Large intestine (tissue), 3 donors: ENCODE data around the gene RSPH6A. TPM values are rescaled to one million over a fixed set of nuclear protein-coding genes. Genes with fewer than 3 reads are reported as not detected.

ENCODE experiments used
- DNase-seq, 2 donors: peaks; one replicate each; pipeline versions ENCODE4 v3.0.0 to v3.0.0-alpha.2; 2013
- H3K27ac ChIP-seq: one replicate; pipeline ENCODE4 v1.5.1; 2013; ENCODE audit warnings: low read length
- H3K27me3 ChIP-seq: 2 replicates; pipeline ENCODE4 v1.6.1; 2013; ENCODE audit warnings: low read length; ENCODE audit not compliant: control insufficient read depth, insufficient read depth
- H3K36me3 ChIP-seq: 2 replicates; pipeline ENCODE4 v1.6.1; 2013; ENCODE audit warnings: low read length; ENCODE audit not compliant: control insufficient read depth, insufficient read depth
- H3K4me1 ChIP-seq: one replicate; pipeline ENCODE4 v1.6.1; 2013; ENCODE audit warnings: low read length; ENCODE audit not compliant: control insufficient read depth, insufficient read depth
- H3K4me3 ChIP-seq: one replicate; pipeline ENCODE4 v1.5.1; 2013; ENCODE audit warnings: low read length
- H3K9me3 ChIP-seq: one replicate; pipeline ENCODE4 v1.6.1; 2013; ENCODE audit warnings: mild to moderate bottlenecking, low read depth, low read length, moderate library complexity; ENCODE audit not compliant: control insufficient read depth
- WGBS: methylation state at CpG from one replicate; pipeline ENCODE4 v1.1.5; 2013; ENCODE audit warnings: low lambda C conversion rate; ENCODE audit not compliant: insufficient coverage; 5-methylcytosine and 5-hydroxymethylcytosine counted together
- polyA plus RNA-seq: library from polyadenylated mRNA; unstranded; fragments of 120-200 nt; gene quantifications from one replicate; pipeline ENCODE4 v1.2.1, GENCODE V29; 2013

The RSPH6A gene
- polyA plus RNA-seq, 1 donor, result 0.01 TPM

GRCh38 chr19:45770192-45771101, 44.7 kb downstream of the RSPH6A start:
- H3K4me1 ChIP-seq, result peaks cover 59% of the 10 kb centered on the region
- peak overlapping the region; percentile 98 for H3K27ac ChIP-seq
- peak; percentile 97 to 99 for DNase-seq
- peak overlapping the region; percentile 68 for H3K4me3 ChIP-seq
- peaks cover 9% of the 10 kb centered on the region for H3K9me3 ChIP-seq
- no CpG with 5 or more reads among the region's 79 CpGs for WGBS
- peaks cover 6% of the 10 kb centered on the region for H3K36me3 ChIP-seq
- H3K27me3 ChIP-seq, result no peaks in the 10 kb centered on the region

GRCh38 chr19:45769821-45770191, 45.3 kb downstream of the RSPH6A start:
- no CpG with 5 or more reads among the region's 28 CpGs for WGBS
- H3K4me3 ChIP-seq, result peak overlapping the region; percentile 68
- DNase-seq, result peak in 1 of 2 donors; percentile 76
- H3K36me3 ChIP-seq, result peaks cover 11% of the 10 kb centered on the region
- H3K27ac ChIP-seq, result peak overlapping the region; percentile 98
- H3K27me3 ChIP-seq, result no peaks in the 10 kb centered on the region
- peaks cover 55% of the 10 kb centered on the region for H3K4me1 ChIP-seq
- H3K9me3 ChIP-seq, result peaks cover 9% of the 10 kb centered on the region

- Histone ChIP-seq H3K4me1 (peaks cover 55% of the 10 kb centered on the region), H3K27ac (peak within 1 kb of the TSS; percentile 98), H3K36me3 (peaks cover 11% of the 10 kb centered on the region), H3K4me3 (peak within 1 kb of the TSS; percentile 86), H3K27me3 (peaks cover 3% of the 10 kb centered on the region), H3K9me3 (peaks cover 9% of the 10 kb centered on the region)
- 0% methylated on average over 2 of the region's 70 CpGs for WGBS
- peak; percentile 98 to 99 for DNase-seq
Observed at GRCh38 chr19:45768984-45769782, 45.9 kb downstream of the RSPH6A start, which contains the start of gene SIX5. SIX5 (minus strand) TSS chr19:45769252; CDS start chr19:45768844, 408 bp downstream.

GRCh38 chr19:45768655-45768983, 46.5 kb downstream of the RSPH6A start:
- peak overlapping the region; percentile 96 for H3K27ac ChIP-seq
- H3K4me3 ChIP-seq, result peak overlapping the region; percentile 86
- H3K9me3 ChIP-seq, result peaks cover 9% of the 10 kb centered on the region
- no CpG with 5 or more reads among the region's 33 CpGs for WGBS
- peaks cover 8% of the 10 kb centered on the region for H3K27me3 ChIP-seq
- peaks cover 58% of the 10 kb centered on the region for H3K4me1 ChIP-seq
- H3K36me3 ChIP-seq, result peaks cover 11% of the 10 kb centered on the region
- DNase-seq, result no peak

- Histone ChIP-seq H3K9me3 (peaks cover 9% of the 10 kb centered on the region), H3K27ac (peak overlapping the region; percentile 71), H3K4me3 (peak overlapping the region; percentile 67), H3K4me1 (peaks cover 55% of the 10 kb centered on the region), H3K36me3 (peaks cover 11% of the 10 kb centered on the region), H3K27me3 (peaks cover 9% of the 10 kb centered on the region)
- WGBS, result no CpG with 5 or more reads among the region's 102 CpGs
- peak in 1 of 2 donors; percentile 75 for DNase-seq
Observed at GRCh38 chr19:45767881-45768654, 47.0 kb downstream of the RSPH6A start.

GRCh38 chr19:45767410-45767880, 47.7 kb downstream of the RSPH6A start:
- Histone ChIP-seq H3K9me3 (peaks cover 9% of the 10 kb centered on the region), H3K36me3 (peaks cover 8% of the 10 kb centered on the region), H3K4me3 (peak overlapping the region; percentile 67), H3K27me3 (peaks cover 11% of the 10 kb centered on the region), H3K27ac (peak overlapping the region; percentile 71), H3K4me1 (peaks cover 49% of the 10 kb centered on the region)
- no CpG with 5 or more reads among the region's 31 CpGs for WGBS
- DNase-seq, result peak in 1 of 2 donors; percentile 72

GRCh38 chr19:45766869-45767346, 48.2 kb downstream of the RSPH6A start:
- peak in 1 of 2 donors; percentile 23 for DNase-seq
- H3K27me3 ChIP-seq, result peaks cover 11% of the 10 kb centered on the region
- H3K4me1 ChIP-seq, result peaks cover 45% of the 10 kb centered on the region
- H3K27ac ChIP-seq, result peak overlapping the region; percentile 60
- H3K4me3 ChIP-seq, result peak overlapping the region; percentile 67
- peaks cover 4% of the 10 kb centered on the region for H3K36me3 ChIP-seq
- no CpG with 5 or more reads among the region's 24 CpGs for WGBS
- H3K9me3 ChIP-seq, result peaks cover 9% of the 10 kb centered on the region

- Histone ChIP-seq H3K36me3 (peaks cover 4% of the 10 kb centered on the region), H3K4me1 (peaks cover 40% of the 10 kb centered on the region), H3K27ac (peak overlapping the region; percentile 60), H3K4me3 (peak overlapping the region; percentile 67), H3K9me3 (peaks cover 6% of the 10 kb centered on the region), H3K27me3 (peaks cover 11% of the 10 kb centered on the region)
- DNase-seq, result no peak
- no CpG with 5 or more reads among the region's 17 CpGs for WGBS
Observed at GRCh38 chr19:45766296-45766868, 48.7 kb downstream of the RSPH6A start.

GRCh38 chr19:45765702-45766295, 49.3 kb downstream of the RSPH6A start:
- H3K27ac ChIP-seq, result no peak overlapping the region
- H3K9me3 ChIP-seq, result peaks cover 4% of the 10 kb centered on the region
- WGBS, result 100% methylated on average over 2 of the region's 23 CpGs
- no peak for DNase-seq
- peaks cover 11% of the 10 kb centered on the region for H3K27me3 ChIP-seq
- H3K36me3 ChIP-seq, result peaks cover 4% of the 10 kb centered on the region
- peaks cover 35% of the 10 kb centered on the region for H3K4me1 ChIP-seq
- H3K4me3 ChIP-seq, result no peak overlapping the region
